AG09319 (cell line): ENCODE measurements around the gene NPHP4.

Source experiments
- DNase-seq: peaks from one replicate; pipeline ENCODE4 v3.0.0-alpha.2; 2010; ENCODE audit warnings: low read depth; ENCODE audit errors: extremely low read depth
- CTCF ChIP-seq: IDR thresholded peaks from 2 replicates; pipeline ENCODE4 v1.5.1; 2011; ENCODE audit warnings: low read depth, mild to moderate bottlenecking, inconsistent platforms, low read length, moderate library complexity

Gene NPHP4

GRCh38 chr1:5877001-5877400, 115.2 kb downstream of the NPHP4 start:
- no peak for TF ChIP-seq CTCF
- DNase-seq, result no peak

- DNase-seq, result no peak
- no peak for TF ChIP-seq CTCF
These were observed 116.1 kb downstream of the NPHP4 start for GRCh38 chr1:5876094-5876650.

- no peak for TF ChIP-seq CTCF
- DNase-seq, result no peak
These were observed 116.8 kb downstream of the NPHP4 start for GRCh38 chr1:5875345-5875910.

- no peak for TF ChIP-seq CTCF
These were observed 117.7 kb downstream of the NPHP4 start for GRCh38 chr1:5874416-5875110.

GRCh38 chr1:5873556-5873955, 118.7 kb downstream of the NPHP4 start:
- DNase-seq, result no peak
- TF ChIP-seq CTCF, result no peak

More at GRCh38 chr1:5874416-5875110, 117.7 kb downstream of the NPHP4 start:
- DNase-seq, result no peak

- TF ChIP-seq CTCF, result no peak
- no peak for DNase-seq
These were observed 119.3 kb downstream of the NPHP4 start for GRCh38 chr1:5872886-5873285.

- TF ChIP-seq CTCF, result no peak
- DNase-seq, result no peak
These were observed 123.2 kb downstream of the NPHP4 start for GRCh38 chr1:5868931-5869500.
